ENCODE measurements around the gene PPM1J. TPM values are rescaled to one million over a fixed set of nuclear protein-coding genes. Genes with fewer than 3 reads are reported as not detected.

The PPM1J gene
- total and polyA plus RNA-seq, 2 of the 13 experiments (the other 11 are each of a cell fraction or from before 2014, with no cell fraction given) = 0.07 to 0.22 TPM

- TF ChIP-seq, protein P1, sequence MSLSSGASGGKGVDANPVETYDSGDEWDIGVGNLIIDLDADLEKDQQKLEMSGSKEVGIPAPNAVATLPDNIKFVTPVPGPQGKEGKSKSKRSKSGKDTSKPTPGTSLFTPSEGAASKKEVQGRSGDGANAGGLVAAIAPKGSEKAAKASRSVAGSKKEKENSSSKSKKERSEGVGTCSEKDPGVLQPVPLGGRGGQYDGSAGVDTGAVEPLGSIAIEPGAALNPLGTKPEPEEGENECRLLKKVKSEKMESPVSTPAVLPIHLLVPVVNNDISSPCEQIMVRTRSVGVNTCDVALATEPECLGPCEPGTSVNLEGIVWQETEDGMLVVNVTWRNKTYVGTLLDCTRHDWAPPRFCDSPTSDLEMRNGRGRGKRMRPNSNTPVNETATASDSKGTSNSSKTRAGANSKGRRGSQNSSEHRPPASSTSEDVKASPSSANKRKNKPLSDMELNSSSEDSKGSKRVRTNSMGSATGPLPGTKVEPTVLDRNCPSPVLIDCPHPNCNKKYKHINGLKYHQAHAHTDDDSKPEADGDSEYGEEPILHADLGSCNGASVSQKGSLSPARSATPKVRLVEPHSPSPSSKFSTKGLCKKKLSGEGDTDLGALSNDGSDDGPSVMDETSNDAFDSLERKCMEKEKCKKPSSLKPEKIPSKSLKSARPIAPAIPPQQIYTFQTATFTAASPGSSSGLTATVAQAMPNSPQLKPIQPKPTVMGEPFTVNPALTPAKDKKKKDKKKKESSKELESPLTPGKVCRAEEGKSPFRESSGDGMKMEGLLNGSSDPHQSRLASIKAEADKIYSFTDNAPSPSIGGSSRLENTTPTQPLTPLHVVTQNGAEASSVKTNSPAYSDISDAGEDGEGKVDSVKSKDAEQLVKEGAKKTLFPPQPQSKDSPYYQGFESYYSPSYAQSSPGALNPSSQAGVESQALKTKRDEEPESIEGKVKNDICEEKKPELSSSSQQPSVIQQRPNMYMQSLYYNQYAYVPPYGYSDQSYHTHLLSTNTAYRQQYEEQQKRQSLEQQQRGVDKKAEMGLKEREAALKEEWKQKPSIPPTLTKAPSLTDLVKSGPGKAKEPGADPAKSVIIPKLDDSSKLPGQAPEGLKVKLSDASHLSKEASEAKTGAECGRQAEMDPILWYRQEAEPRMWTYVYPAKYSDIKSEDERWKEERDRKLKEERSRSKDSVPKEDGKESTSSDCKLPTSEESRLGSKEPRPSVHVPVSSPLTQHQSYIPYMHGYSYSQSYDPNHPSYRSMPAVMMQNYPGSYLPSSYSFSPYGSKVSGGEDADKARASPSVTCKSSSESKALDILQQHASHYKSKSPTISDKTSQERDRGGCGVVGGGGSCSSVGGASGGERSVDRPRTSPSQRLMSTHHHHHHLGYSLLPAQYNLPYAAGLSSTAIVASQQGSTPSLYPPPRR (CRISPR knock-in tag; IDR thresholded peaks at IDR 0.05; ENCODE audit: borderline replicate concordance) = no peak
- TF ChIP-seq SP1 (IDR thresholded peaks at IDR 0.05) = no peak
- peak; percentile 26; the same call in 1 of the 2 replicates for TF ChIP-seq SP1 (CRISPR knock-in tag; IDR thresholded peaks at IDR 0.05)
- no peak for TF ChIP-seq ZSCAN30 (CRISPR knock-in tag; IDR thresholded peaks at IDR 0.05)
- peak; percentile 64 for TF ChIP-seq SAP130 (CRISPR knock-in tag; IDR thresholded peaks at IDR 0.05; ENCODE audit: low read depth)
- TF ChIP-seq SSRP1 (CRISPR knock-in tag; IDR thresholded peaks at IDR 0.05) = peak; percentile 90; the same call in 1 of the 2 replicates
- peak; percentile 50 for TF ChIP-seq RARA (CRISPR knock-in tag; IDR thresholded peaks at IDR 0.05)
- TF ChIP-seq CHCHD3 (CRISPR knock-in tag; IDR thresholded peaks at IDR 0.05) = no peak
- TF ChIP-seq PAXIP1 (CRISPR knock-in tag; conservative IDR thresholded peaks at IDR 0.05) = peak; percentile 73
- TF ChIP-seq ZUFSP (CRISPR knock-in tag; IDR thresholded peaks at IDR 0.05; ENCODE audit: borderline replicate concordance) = no peak
- TF ChIP-seq CCDC6 (CRISPR knock-in tag; IDR thresholded peaks at IDR 0.05) = no peak
- no peak for TF ChIP-seq ZNF263 (CRISPR knock-in tag; IDR thresholded peaks at IDR 0.05)
- no peak for TF ChIP-seq USF2 (IDR thresholded peaks at IDR 0.05; ENCODE audit: low read depth, low read length)
- no peak for TF ChIP-seq USF2 (CRISPR knock-in tag; IDR thresholded peaks at IDR 0.05; ENCODE audit: borderline replicate concordance)
- no peak for TF ChIP-seq RXRB (CRISPR knock-in tag; IDR thresholded peaks at IDR 0.05; ENCODE audit: borderline replicate concordance)
- TF ChIP-seq PAWR (CRISPR knock-in tag; IDR thresholded peaks at IDR 0.05; ENCODE audit: borderline replicate concordance) = no peak
- no peak for TF ChIP-seq RAD51 (IDR thresholded peaks at IDR 0.05; ENCODE audit: borderline replicate concordance)
Observed at GRCh38 chr1:112700290-112701226, 14.6 kb downstream of the PPM1J start (continued).

Measured in HepG2 (cell line).